K562 (cell line): Measurements from ENCODE around the gene ABHD12.

Experiments
- CHD1 ChIP-seq: fragments of 200-600 bp; sonication (generic); IDR thresholded peaks from one replicate; pipeline ENCODE4 v1.6.1; 2012; ENCODE audit warnings: mild to moderate bottlenecking, moderate library complexity, low read length, inconsistent platforms
- HDAC2 ChIP-seq: fragments of 450-650 bp; IDR thresholded peaks from 2 replicates; pipeline ENCODE4 v1.6.1; 2016; ENCODE audit warnings: mild to moderate bottlenecking
- MXI1 ChIP-seq: IDR thresholded peaks from 2 replicates; pipeline ENCODE4 v1.6.1; 2011; ENCODE audit warnings: low read depth, mild to moderate bottlenecking, improper control_type of control experiment, low read length
- POLR2AphosphoS5 ChIP-seq: IDR thresholded peaks from 2 replicates; pipeline ENCODE4 v1.6.1; 2011; ENCODE audit warnings: mild to moderate bottlenecking, low read depth, low read length, moderate library complexity; ENCODE audit not compliant: control insufficient read depth, insufficient read depth
- SRSF1 ChIP-seq: fragments of 200-400 bp; formaldehyde crosslinking; IDR thresholded peaks from 2 replicates; pipeline ENCODE4 v1.6.1; 2017; ENCODE audit warnings: mild to moderate bottlenecking, low read depth, low read length, moderate library complexity
- TARDBP ChIP-seq: fragments of 450-650 bp; IDR thresholded peaks from 2 replicates; pipeline ENCODE4 v1.6.1; 2016
- TSC22D4 ChIP-seq: fragments of 450-650 bp; IDR thresholded peaks from 2 replicates; pipeline ENCODE4 v1.6.1; 2016; ENCODE audit warnings: missing genetic modification characterization, missing biosample characterization, control low read depth
- ZFX ChIP-seq: sonication (generic); formaldehyde crosslinking; IDR thresholded peaks from 2 replicates; pipeline ENCODE4 v1.8.0; 2022; ENCODE audit warnings: mild to moderate bottlenecking, missing genetic modification reagents, moderate library complexity
- ZNF184 ChIP-seq: sonication (generic); formaldehyde crosslinking; IDR thresholded peaks from 2 replicates; pipeline ENCODE4 v1.5.0; 2020; ENCODE audit warnings: missing genetic modification reagents
- TF ChIP-seq, protein P1 (sequence below), 3 experiments: IDR thresholded peaks in 2 of 3; conservative IDR thresholded peaks in 1 of 3; 2 replicates each; pipeline ENCODE4 v1.5.1; 2011 to 2012; ENCODE audit warnings: low read length in 3 of 3, mild to moderate bottlenecking in 3 of 3, control low read depth in 2 of 3, improper control_type of control experiment in 1 of 3, inconsistent platforms in 1 of 3, low read depth in 1 of 3, mixed read lengths in 1 of 3, moderate library complexity in 1 of 3; ENCODE audit not compliant: insufficient read depth in 2 of 3
- TF ChIP-seq, protein P2 (sequence below): fragments of 450-650 bp; IDR thresholded peaks from 2 replicates; pipeline ENCODE4 v1.6.1; 2017; ENCODE audit warnings: antibody characterized with exemption
- TF ChIP-seq, protein P3 (sequence below): fragments of 250-450 bp; sonication (Bioruptor Pico); IDR thresholded peaks from 2 replicates; pipeline ENCODE4 v1.6.1; 2021; ENCODE audit warnings: mild to moderate bottlenecking

DNA sequence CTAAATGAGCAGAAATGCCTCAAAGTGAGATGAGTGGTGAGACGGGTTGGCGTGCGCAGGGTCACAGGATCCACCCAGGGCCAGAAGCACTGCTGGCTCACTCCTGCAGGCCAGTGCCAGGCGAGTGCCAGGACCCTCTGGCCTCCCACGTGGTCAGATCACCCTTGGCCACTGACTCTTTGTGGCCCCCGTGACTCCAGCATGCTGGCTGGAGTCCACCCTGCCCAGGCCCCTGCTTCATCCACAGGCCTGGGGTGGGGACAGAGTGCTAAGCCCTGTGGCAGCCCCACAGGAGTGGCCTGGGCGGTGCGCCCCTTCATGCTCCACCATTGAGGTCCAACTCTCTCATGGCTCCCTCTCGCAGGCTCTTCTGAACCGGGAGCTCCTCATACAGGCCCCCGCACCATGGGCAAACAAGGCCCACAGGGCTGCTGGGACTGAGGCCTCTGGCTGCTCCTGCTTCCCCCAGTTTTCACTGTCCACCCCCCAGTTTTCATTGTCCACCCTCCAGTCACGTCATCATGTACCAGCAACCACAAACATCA is 61.6 kb downstream of the ABHD12 start:
- no peak for TF ChIP-seq POLR2AphosphoS5
- TF ChIP-seq, protein P1, sequence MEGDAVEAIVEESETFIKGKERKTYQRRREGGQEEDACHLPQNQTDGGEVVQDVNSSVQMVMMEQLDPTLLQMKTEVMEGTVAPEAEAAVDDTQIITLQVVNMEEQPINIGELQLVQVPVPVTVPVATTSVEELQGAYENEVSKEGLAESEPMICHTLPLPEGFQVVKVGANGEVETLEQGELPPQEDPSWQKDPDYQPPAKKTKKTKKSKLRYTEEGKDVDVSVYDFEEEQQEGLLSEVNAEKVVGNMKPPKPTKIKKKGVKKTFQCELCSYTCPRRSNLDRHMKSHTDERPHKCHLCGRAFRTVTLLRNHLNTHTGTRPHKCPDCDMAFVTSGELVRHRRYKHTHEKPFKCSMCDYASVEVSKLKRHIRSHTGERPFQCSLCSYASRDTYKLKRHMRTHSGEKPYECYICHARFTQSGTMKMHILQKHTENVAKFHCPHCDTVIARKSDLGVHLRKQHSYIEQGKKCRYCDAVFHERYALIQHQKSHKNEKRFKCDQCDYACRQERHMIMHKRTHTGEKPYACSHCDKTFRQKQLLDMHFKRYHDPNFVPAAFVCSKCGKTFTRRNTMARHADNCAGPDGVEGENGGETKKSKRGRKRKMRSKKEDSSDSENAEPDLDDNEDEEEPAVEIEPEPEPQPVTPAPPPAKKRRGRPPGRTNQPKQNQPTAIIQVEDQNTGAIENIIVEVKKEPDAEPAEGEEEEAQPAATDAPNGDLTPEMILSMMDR (IDR thresholded peaks at IDR 0.05 in 2 of 3, conservative IDR thresholded peaks at IDR 0.05 in 1 of 3; ENCODE audit: insufficient read depth in 2 of 3, low read depth in 1 of 3, low read length in 3 of 3): no peak
- no peak for TF ChIP-seq TSC22D4 (tag)
- no peak for TF ChIP-seq TARDBP
- TF ChIP-seq, protein P2, sequence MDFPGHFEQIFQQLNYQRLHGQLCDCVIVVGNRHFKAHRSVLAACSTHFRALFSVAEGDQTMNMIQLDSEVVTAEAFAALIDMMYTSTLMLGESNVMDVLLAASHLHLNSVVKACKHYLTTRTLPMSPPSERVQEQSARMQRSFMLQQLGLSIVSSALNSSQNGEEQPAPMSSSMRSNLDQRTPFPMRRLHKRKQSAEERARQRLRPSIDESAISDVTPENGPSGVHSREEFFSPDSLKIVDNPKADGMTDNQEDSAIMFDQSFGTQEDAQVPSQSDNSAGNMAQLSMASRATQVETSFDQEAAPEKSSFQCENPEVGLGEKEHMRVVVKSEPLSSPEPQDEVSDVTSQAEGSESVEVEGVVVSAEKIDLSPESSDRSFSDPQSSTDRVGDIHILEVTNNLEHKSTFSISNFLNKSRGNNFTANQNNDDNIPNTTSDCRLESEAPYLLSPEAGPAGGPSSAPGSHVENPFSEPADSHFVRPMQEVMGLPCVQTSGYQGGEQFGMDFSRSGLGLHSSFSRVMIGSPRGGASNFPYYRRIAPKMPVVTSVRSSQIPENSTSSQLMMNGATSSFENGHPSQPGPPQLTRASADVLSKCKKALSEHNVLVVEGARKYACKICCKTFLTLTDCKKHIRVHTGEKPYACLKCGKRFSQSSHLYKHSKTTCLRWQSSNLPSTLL: no peak
- no peak for TF ChIP-seq CHD1
- no peak for TF ChIP-seq ZNF184
- no peak for TF ChIP-seq MXI1
- TF ChIP-seq HDAC2: no peak
- TF ChIP-seq SRSF1: no peak
- TF ChIP-seq ZFX (CRISPR knock-in tag): no peak
- TF ChIP-seq, protein P3, sequence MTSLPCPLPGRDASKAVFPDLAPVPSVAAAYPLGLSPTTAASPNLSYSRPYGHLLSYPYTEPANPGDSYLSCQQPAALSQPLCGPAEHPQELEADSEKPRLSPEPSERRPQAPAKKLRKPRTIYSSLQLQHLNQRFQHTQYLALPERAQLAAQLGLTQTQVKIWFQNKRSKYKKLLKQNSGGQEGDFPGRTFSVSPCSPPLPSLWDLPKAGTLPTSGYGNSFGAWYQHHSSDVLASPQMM (CRISPR knock-in tag): no peak
